ENCODE data around the gene CA5A.

DNA sequence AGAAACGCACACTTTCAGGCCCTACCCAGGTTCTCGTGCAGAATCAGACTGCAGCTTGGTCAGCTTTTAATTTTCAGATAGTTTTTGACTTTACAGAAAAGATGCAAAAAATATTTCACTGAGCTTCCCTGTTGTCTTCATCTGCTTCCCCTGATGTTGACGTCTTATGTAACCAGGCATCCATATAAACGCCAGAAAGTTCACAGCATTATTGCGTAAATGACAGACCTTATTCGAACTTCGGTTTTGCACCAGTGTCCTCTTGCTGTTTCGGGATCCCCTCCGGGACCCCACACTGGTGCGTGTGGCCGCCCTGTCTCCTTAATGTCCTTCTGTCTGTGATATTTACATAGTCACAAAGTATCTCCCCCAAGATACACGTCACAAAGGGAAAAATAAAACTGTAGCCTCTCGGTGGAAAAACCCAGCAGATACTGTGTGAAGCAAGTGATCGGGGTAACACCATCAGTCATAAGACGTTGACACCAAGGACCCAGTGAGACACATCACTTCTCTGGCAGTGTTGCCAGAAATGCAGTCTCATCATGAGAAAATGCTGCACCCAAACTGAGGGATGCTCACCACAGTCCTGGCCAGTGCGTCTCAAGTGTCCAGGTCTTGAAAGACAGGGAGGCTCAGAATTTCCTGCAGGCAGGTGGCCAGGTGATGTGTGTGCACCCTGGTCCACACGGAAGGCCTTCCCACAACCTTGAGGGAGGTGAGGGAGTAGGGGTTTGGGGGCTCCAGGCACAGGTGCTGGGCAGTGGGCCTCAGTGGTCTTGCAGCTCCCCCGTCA lies 19.2 kb upstream of the CA5A start:
- TF ChIP-seq, protein P1, sequence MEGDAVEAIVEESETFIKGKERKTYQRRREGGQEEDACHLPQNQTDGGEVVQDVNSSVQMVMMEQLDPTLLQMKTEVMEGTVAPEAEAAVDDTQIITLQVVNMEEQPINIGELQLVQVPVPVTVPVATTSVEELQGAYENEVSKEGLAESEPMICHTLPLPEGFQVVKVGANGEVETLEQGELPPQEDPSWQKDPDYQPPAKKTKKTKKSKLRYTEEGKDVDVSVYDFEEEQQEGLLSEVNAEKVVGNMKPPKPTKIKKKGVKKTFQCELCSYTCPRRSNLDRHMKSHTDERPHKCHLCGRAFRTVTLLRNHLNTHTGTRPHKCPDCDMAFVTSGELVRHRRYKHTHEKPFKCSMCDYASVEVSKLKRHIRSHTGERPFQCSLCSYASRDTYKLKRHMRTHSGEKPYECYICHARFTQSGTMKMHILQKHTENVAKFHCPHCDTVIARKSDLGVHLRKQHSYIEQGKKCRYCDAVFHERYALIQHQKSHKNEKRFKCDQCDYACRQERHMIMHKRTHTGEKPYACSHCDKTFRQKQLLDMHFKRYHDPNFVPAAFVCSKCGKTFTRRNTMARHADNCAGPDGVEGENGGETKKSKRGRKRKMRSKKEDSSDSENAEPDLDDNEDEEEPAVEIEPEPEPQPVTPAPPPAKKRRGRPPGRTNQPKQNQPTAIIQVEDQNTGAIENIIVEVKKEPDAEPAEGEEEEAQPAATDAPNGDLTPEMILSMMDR (IDR thresholded peaks at IDR 0.05 in 2 of 3, conservative IDR thresholded peaks at IDR 0.05 in 1 of 3; ENCODE audit: borderline replicate concordance in 1 of 3, insufficient read depth in 1 of 3, low read depth in 2 of 3, low read length in 2 of 3): no peak
- no peak for TF ChIP-seq YY1 (IDR thresholded peaks at IDR 0.05; ENCODE audit: extremely low read depth, insufficient replicate concordance, low read depth, low read length)
- TF ChIP-seq POLR2AphosphoS5 (IDR thresholded peaks at IDR 0.05; ENCODE audit: low read depth, low read length): no peak; the same call in none of the 2 replicates
- no peak for TF ChIP-seq TCF7L2 (IDR thresholded peaks at IDR 0.05; ENCODE audit: borderline replicate concordance, extremely low read depth, insufficient read depth, insufficient read length)
- no peak for TF ChIP-seq POLR2A (IDR thresholded peaks at IDR 0.05; ENCODE audit: borderline replicate concordance, extremely low read depth, insufficient read depth, insufficient read length)
- TF ChIP-seq EZH2phosphoT487 (IDR thresholded peaks at IDR 0.05; ENCODE audit: borderline replicate concordance): no peak
- TF ChIP-seq, protein P2, sequence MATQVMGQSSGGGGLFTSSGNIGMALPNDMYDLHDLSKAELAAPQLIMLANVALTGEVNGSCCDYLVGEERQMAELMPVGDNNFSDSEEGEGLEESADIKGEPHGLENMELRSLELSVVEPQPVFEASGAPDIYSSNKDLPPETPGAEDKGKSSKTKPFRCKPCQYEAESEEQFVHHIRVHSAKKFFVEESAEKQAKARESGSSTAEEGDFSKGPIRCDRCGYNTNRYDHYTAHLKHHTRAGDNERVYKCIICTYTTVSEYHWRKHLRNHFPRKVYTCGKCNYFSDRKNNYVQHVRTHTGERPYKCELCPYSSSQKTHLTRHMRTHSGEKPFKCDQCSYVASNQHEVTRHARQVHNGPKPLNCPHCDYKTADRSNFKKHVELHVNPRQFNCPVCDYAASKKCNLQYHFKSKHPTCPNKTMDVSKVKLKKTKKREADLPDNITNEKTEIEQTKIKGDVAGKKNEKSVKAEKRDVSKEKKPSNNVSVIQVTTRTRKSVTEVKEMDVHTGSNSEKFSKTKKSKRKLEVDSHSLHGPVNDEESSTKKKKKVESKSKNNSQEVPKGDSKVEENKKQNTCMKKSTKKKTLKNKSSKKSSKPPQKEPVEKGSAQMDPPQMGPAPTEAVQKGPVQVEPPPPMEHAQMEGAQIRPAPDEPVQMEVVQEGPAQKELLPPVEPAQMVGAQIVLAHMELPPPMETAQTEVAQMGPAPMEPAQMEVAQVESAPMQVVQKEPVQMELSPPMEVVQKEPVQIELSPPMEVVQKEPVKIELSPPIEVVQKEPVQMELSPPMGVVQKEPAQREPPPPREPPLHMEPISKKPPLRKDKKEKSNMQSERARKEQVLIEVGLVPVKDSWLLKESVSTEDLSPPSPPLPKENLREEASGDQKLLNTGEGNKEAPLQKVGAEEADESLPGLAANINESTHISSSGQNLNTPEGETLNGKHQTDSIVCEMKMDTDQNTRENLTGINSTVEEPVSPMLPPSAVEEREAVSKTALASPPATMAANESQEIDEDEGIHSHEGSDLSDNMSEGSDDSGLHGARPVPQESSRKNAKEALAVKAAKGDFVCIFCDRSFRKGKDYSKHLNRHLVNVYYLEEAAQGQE (IDR thresholded peaks at IDR 0.05; ENCODE audit: low read depth): no peak
- TF ChIP-seq ELF1 (IDR thresholded peaks at IDR 0.05; ENCODE audit: borderline replicate concordance, low read depth): no peak
- TF ChIP-seq FOSL1 (IDR thresholded peaks at IDR 0.05; ENCODE audit: low read depth): no peak
- no peak for TF ChIP-seq SP1 (IDR thresholded peaks at IDR 0.05; ENCODE audit: low read depth)
- no peak for TF ChIP-seq RAD21 (IDR thresholded peaks at IDR 0.05; ENCODE audit: low read depth)
